Liver (tissue), 9 donors: Measurements from ENCODE around the gene PER2. TPM values are rescaled to one million over a fixed set of nuclear protein-coding genes. Genes with fewer than 3 reads are reported as not detected.

Experiments used
- DNase-seq: peaks from one replicate; pipeline ENCODE4 v3.0.0-alpha.2; 2017; ENCODE audit warnings: low spot score
- H3K27ac ChIP-seq, 2 donors: one replicate each; pipeline ENCODE4 v1.7.0; 2013; ENCODE audit warnings: inconsistent platforms in 2 of 2, low read length in 2 of 2, control low read depth in 1 of 2, low read depth in 1 of 2, mild to moderate bottlenecking in 1 of 2
- H3K27me3 ChIP-seq, 4 donors: one replicate each; pipeline versions ENCODE4 v1.6.1 to v1.7.0; 2013; ENCODE audit warnings: low read length in 3 of 4, inconsistent platforms in 1 of 4, mild to moderate bottlenecking in 1 of 4, moderate library complexity in 1 of 4; ENCODE audit not compliant: control insufficient read depth in 4 of 4, insufficient read depth in 4 of 4
- H3K36me3 ChIP-seq, 4 donors: one replicate each; pipeline versions ENCODE4 v1.6.1 to v1.7.0; 2013; ENCODE audit warnings: low read length in 3 of 4, mild to moderate bottlenecking in 3 of 4, low read depth in 1 of 4, moderate library complexity in 1 of 4; ENCODE audit not compliant: control insufficient read depth in 4 of 4, insufficient read depth in 3 of 4
- H3K4me1 ChIP-seq, 4 donors: one replicate each; pipeline versions ENCODE4 v1.6.1 to v1.7.0; 2013; ENCODE audit warnings: low read length in 3 of 4, mild to moderate bottlenecking in 3 of 4, moderate library complexity in 1 of 4; ENCODE audit not compliant: control insufficient read depth in 4 of 4, insufficient read depth in 4 of 4
- H3K4me3 ChIP-seq, 3 donors: one replicate each; pipeline versions ENCODE4 v1.6.1 to v1.7.0; 2013; ENCODE audit warnings: low read length in 3 of 3, control low read depth in 1 of 3, low read depth in 1 of 3, mild to moderate bottlenecking in 1 of 3
- H3K9ac ChIP-seq, 2 donors: one replicate each; pipeline ENCODE4 v1.7.0; 2013; ENCODE audit warnings: low read length in 2 of 2, mild to moderate bottlenecking in 2 of 2, moderate library complexity in 2 of 2, control low read depth in 1 of 2, low read depth in 1 of 2
- H3K9me3 ChIP-seq, 4 donors: one replicate each; pipeline versions ENCODE4 v1.6.1 to v1.7.0; 2013; ENCODE audit warnings: low read length in 3 of 4; ENCODE audit not compliant: control insufficient read depth in 4 of 4
- ATF3 ChIP-seq: IDR thresholded peaks from 2 replicates; pipeline ENCODE4 v1.6.1; 2016; ENCODE audit warnings: antibody characterized with exemption
- CTCF ChIP-seq: fragments of 150-350 bp; IDR thresholded peaks from 2 replicates; pipeline ENCODE4 v1.5.1; 2017; ENCODE audit warnings: improper control_type of control experiment, low read depth, low read length; ENCODE audit not compliant: missing input control
- EGR1 ChIP-seq, 2 donors: IDR thresholded peaks; 2 replicates each; pipeline ENCODE4 v1.6.1; 2016 to 2018; ENCODE audit warnings: antibody characterized with exemption in 2 of 2, low read depth in 2 of 2
- FOXA1 ChIP-seq: IDR thresholded peaks from 2 replicates; pipeline ENCODE4 v1.6.1; 2016; ENCODE audit warnings: antibody characterized with exemption
- FOXA2 ChIP-seq: IDR thresholded peaks from 2 replicates; pipeline ENCODE4 v1.6.1; 2016; ENCODE audit warnings: antibody characterized with exemption
- GABPA ChIP-seq, 2 donors: IDR thresholded peaks in 1 of 2; conservative IDR thresholded peaks in 1 of 2; 2 replicates each; pipeline ENCODE4 v1.6.1; 2016; ENCODE audit warnings: antibody characterized with exemption in 2 of 2, mild to moderate bottlenecking in 1 of 2, moderate library complexity in 1 of 2
- HNF4A ChIP-seq, 2 donors: conservative IDR thresholded peaks; 2 replicates each; pipeline ENCODE4 v1.6.1; 2016; ENCODE audit warnings: antibody characterized with exemption in 2 of 2, mild to moderate bottlenecking in 2 of 2
- HNF4G ChIP-seq: IDR thresholded peaks from 2 replicates; pipeline ENCODE4 v1.6.1; 2016; ENCODE audit warnings: antibody characterized with exemption
- JUND ChIP-seq, 2 donors: IDR thresholded peaks; 2 replicates each; pipeline ENCODE4 v1.6.1; 2016; ENCODE audit warnings: antibody characterized with exemption in 2 of 2
- MAX ChIP-seq: IDR thresholded peaks from 2 replicates; pipeline ENCODE4 v1.6.1; 2016; ENCODE audit warnings: antibody characterized with exemption
- NR2F2 ChIP-seq: IDR thresholded peaks from 2 replicates; pipeline ENCODE4 v1.6.1; 2016; ENCODE audit warnings: antibody characterized with exemption
- RAD21 ChIP-seq, 2 donors: IDR thresholded peaks; 2 replicates each; pipeline ENCODE4 v1.6.1; 2016; ENCODE audit warnings: antibody characterized with exemption in 2 of 2, mild to moderate bottlenecking in 2 of 2
- REST ChIP-seq: IDR thresholded peaks from 2 replicates; pipeline ENCODE4 v1.6.1; 2016; ENCODE audit warnings: antibody characterized with exemption, mild to moderate bottlenecking
- RXRA ChIP-seq, 2 donors: IDR thresholded peaks; 2 replicates each; pipeline ENCODE4 v1.6.1; 2017 to 2018; ENCODE audit warnings: antibody characterized with exemption in 2 of 2, mild to moderate bottlenecking in 1 of 2
- SP1 ChIP-seq: IDR thresholded peaks from 2 replicates; pipeline ENCODE4 v1.6.1; 2018; ENCODE audit warnings: antibody characterized with exemption, mild to moderate bottlenecking
- TAF1 ChIP-seq: conservative IDR thresholded peaks from 2 replicates; pipeline ENCODE4 v1.6.1; 2016; ENCODE audit warnings: antibody characterized with exemption, mild to moderate bottlenecking
- YY1 ChIP-seq: IDR thresholded peaks from 2 replicates; pipeline ENCODE4 v1.6.1; 2016; ENCODE audit warnings: antibody characterized with exemption, mild to moderate bottlenecking
- WGBS: extraction: QIAGEN DNeasy Blood & Tissue Kit; methylation state at CpG from one replicate; pipeline ENCODE4 v1.1.7; 2013; 5-methylcytosine and 5-hydroxymethylcytosine counted together
- polyA plus RNA-seq, 2 donors: library from polyadenylated mRNA; stranded (reverse) in 1 of 2; unstranded in 1 of 2; fragments of 200-250 nt in 1 of 2; fragments of >200 nt in 1 of 2; fragmentation: Nextera tagmentation in 1 of 2; extraction: Ambion mirVana in 1 of 2; gene quantifications; one replicate each; pipeline versions ENCODE4 v1.2.1 to v1.2.3, GENCODE V29; 2013 to 2015
- total RNA-seq, 2 donors: library from RNA; depleted of rRNA; stranded (reverse); fragments of >200 nt; gene quantifications; one replicate each; pipeline ENCODE4 v1.2.3, GENCODE V29; 2014
- TF ChIP-seq, protein P1 (sequence below): IDR thresholded peaks from 2 replicates; pipeline ENCODE4 v1.6.1; 2016; ENCODE audit warnings: antibody characterized with exemption
- donor health status: healthy.
- donor health status: healthy.
- donor health status: healthy.
- donor health status: healthy.
- donor health status: healthy.

Gene PER2
- total and polyA plus RNA-seq, 4 donors, result 1.1 to 12.5 (median 4.1) TPM

DNA sequence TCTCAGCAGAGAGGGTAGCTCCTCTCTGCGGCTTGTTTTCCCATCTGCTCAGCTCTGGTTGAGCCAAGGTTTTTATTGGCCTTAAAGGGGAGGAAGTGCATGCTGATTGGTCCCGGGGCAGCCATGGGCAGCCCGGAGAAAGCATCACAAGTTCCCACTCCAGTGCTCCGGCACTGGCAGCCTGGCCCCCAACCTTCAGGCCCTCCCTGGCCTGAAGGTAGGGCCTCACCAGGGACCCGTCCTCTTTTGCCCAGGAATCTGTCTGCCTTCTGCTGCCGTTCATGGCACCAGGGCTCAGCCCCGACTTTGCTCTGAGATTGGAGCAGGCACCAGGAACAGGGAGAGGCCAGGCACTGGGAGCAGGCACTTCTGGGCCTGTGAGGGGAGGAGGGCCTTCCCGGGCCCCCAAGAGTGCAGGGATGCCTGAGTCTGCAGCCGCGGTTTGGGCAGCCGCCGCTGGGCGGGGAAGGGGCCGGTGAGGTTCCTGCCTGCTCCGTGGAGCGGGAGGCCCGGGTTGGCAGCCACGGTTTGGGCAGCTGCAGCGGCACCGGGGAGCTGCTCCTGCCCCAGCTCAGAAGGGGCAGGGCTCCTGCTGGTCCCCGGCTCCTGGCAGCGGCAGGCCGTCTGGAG lies 67.4 kb downstream of the PER2 start:
- Histone ChIP-seq H3K4me1 (peaks cover 0 to 12% (median 8%) of the 10 kb centered on the region in 4 donors), H3K27me3 (no peaks in the 10 kb centered on the region), H3K4me3 (no peak overlapping the region), H3K27ac (no peak overlapping the region), H3K9me3 (no peaks in the 10 kb centered on the region), H3K9ac (no peak overlapping the region), H3K36me3 (no peaks in the 10 kb centered on the region)
- no peak for DNase-seq
- TF ChIP-seq HNF4A (conservative IDR thresholded peaks at IDR 0.05), result no peak
- TF ChIP-seq GABPA (IDR thresholded peaks at IDR 0.05 in 1 of 2, conservative IDR thresholded peaks at IDR 0.05 in 1 of 2), result no peak
- no peak for TF ChIP-seq HNF4G
- 83% methylated on average over 23 of the region's 23 CpGs for WGBS

DNA sequence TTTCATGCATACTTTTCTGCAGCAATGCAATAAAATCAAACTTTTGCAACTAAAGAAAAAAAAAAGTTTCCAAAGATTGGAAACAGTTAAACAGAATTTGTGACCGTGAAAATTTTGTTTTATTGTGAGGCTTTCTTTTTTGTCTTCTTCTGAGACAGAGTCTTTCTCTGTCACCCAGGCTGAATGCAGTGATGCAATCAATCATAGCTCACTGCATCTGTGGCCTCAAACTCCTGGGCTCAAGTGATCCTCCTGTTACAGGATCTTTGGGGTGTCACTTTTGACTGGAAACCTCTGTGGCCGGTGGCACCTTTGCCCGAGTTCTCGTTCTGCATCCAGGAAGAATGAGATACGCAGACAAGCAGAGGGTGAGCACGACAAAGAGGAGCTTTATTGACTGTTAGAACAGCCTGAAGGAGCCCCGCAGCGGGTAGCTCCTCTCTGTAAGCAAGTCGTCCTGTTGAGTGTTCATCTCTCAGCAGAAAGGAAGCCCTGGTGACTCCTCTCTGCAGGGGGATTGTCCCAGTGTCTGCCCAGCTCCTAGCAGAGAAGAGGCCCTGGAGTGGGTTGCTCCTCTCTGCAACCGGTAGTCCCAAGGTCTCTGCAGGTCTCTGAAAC lies 68.0 kb downstream of the PER2 start:
- Histone ChIP-seq H3K27ac (no peak overlapping the region), H3K27me3 (no peaks in the 10 kb centered on the region), H3K4me1 (peaks cover 0 to 12% (median 8%) of the 10 kb centered on the region in 4 donors), H3K9me3 (no peaks in the 10 kb centered on the region), H3K36me3 (no peaks in the 10 kb centered on the region), H3K9ac (no peak overlapping the region), H3K4me3 (no peak overlapping the region)
- no peak for TF ChIP-seq GABPA (IDR thresholded peaks at IDR 0.05 in 1 of 2, conservative IDR thresholded peaks at IDR 0.05 in 1 of 2)
- no peak for DNase-seq
- WGBS, result 79% methylated on average over 10 of the region's 10 CpGs

DNA sequence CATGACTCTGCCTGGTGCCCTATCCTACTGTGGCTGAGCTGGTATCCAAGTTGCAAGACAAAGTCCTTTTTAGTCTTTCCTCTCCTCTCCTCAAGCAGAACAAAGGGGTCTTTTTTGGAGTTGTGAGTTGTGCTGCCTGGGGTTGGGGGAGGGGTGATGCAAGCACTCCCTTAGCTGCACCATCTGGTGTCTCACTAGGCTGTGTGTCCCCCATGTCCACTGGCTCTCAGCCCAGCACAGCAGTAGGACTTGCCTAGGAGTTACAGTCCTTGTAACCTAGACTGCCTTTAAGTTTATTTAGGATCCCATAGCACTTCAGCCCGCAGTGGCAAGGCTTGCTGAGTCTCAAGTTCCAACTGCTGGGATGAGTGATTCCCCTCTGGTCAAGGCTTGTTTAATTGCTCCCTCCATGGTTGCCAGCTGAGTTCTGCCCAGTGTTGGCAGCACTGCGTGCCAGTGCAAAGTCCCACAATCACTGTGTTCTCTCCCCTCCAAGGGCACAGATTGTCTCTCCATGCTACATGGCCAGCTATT lies 71.7 kb downstream of the PER2 start:
- DNase-seq, result no peak
- TF ChIP-seq RXRA (IDR thresholded peaks at IDR 0.05) (peak; percentile 15 to 43), EGR1 (IDR thresholded peaks at IDR 0.05; ENCODE audit: low read depth in 2 of 2) (no peak), REST (no peak), SP1 (peak; percentile 82), MAX (no peak), RAD21 (IDR thresholded peaks at IDR 0.05) (peak; percentile 36 to 46), ATF3 (no peak), FOXA1 (no peak), TAF1 (no peak), NR2F2 (no peak), CTCF (no peak), HNF4G (peak; percentile 66), HNF4A (conservative IDR thresholded peaks at IDR 0.05) (peak; percentile 83 to 88), GABPA (IDR thresholded peaks at IDR 0.05 in 1 of 2, conservative IDR thresholded peaks at IDR 0.05 in 1 of 2) (no peak), FOXA2 (no peak), JUND (IDR thresholded peaks at IDR 0.05) (no peak), YY1 (peak; percentile 58)
- TF ChIP-seq, protein P1, sequence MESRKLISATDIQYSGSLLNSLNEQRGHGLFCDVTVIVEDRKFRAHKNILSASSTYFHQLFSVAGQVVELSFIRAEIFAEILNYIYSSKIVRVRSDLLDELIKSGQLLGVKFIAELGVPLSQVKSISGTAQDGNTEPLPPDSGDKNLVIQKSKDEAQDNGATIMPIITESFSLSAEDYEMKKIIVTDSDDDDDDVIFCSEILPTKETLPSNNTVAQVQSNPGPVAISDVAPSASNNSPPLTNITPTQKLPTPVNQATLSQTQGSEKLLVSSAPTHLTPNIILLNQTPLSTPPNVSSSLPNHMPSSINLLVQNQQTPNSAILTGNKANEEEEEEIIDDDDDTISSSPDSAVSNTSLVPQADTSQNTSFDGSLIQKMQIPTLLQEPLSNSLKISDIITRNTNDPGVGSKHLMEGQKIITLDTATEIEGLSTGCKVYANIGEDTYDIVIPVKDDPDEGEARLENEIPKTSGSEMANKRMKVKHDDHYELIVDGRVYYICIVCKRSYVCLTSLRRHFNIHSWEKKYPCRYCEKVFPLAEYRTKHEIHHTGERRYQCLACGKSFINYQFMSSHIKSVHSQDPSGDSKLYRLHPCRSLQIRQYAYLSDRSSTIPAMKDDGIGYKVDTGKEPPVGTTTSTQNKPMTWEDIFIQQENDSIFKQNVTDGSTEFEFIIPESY, result no peak
- Histone ChIP-seq H3K9ac (no peak overlapping the region), H3K4me3 (no peak overlapping the region), H3K36me3 (no peaks in the 10 kb centered on the region), H3K27me3 (no peaks in the 10 kb centered on the region), H3K27ac (peak overlapping the region in 1 of 2 donors; percentile 10), H3K4me1 (peaks cover 0 to 12% (median 8%) of the 10 kb centered on the region in 4 donors), H3K9me3 (no peaks in the 10 kb centered on the region)
- 44% methylated on average over 2 of the region's 2 CpGs for WGBS
